GM12878 (cell line): ENCODE data around the gene AMBP. TPM values are rescaled to one million over a fixed set of nuclear protein-coding genes. Genes with fewer than 3 reads are reported as not detected.

Source experiments
- ATAC-seq: fragments of 200-7000 bp; cut with Tn5 transposase; 3 replicates; pipeline ENCODE4 v1.9.1; 2020; ENCODE audit warnings: mild to moderate bottlenecking, moderate library complexity
- BruUV-seq: library from RNA; stranded (reverse); fragments of 400-500 nt; replicated peaks from 2 replicates; lab custom pipeline; 2021; lab: Mats Ljungman, UMichigan
- CTCF ChIA-PET: fragments of 300-600 bp; sonication (Branson Sonifier 250); formaldehyde crosslinking; extraction: SDS; loops from one replicate; lab custom pipeline; 2021; ENCODE audit warnings: inconsistent platforms; lab: Yijun Ruan, JAX
- POLR2A ChIA-PET: fragments of 350-600 bp; formaldehyde crosslinking; extraction: SDS; loops from one replicate; lab custom pipeline; 2021; ENCODE audit warnings: inconsistent platforms; lab: Charles Lee
- RAD21 ChIA-PET: fragments of 300-600 bp; sonication (Branson Sonifier 250); formaldehyde crosslinking; loops from one replicate; lab custom pipeline; 2023; ENCODE audit warnings: antibody characterized with exemption; ENCODE audit not compliant: unreplicated experiment; lab: Charles Lee
- SMC1A ChIA-PET: fragments of 300-600 bp; sonication (Branson Sonifier 250); formaldehyde crosslinking; loops from one replicate; lab custom pipeline; 2023; ENCODE audit not compliant: unreplicated experiment, uncharacterized antibody; lab: Charles Lee
- DNase-seq: peaks from one replicate; pipeline ENCODE4 v3.0.0-alpha.2; 2011; ENCODE audit warnings: low read depth, low spot score
- FAIRE-seq: peaks from 3 replicates; lab custom pipeline; 2011; peaks lifted over from hg19 to GRCh38; lab: Jason Lieb, UNC
- H2AFZ ChIP-seq: 2 replicates; pipeline ENCODE4 v1.6.0; 2011; ENCODE audit warnings: low read depth, low read length, control low read depth; ENCODE audit not compliant: control insufficient read depth
- H3K27ac ChIP-seq: 2 replicates; pipeline ENCODE4 v1.5.1; 2011; ENCODE audit warnings: control low read depth; ENCODE audit not compliant: control insufficient read depth, insufficient read depth
- H3K27me3 ChIP-seq, 2 experiments: replicated peaks in 1 of 2; 2 replicates each; pipeline versions ENCODE4 v1.6.0 to v1.6.1; 2011; ENCODE audit warnings: low read length in 1 of 2; ENCODE audit not compliant: control insufficient read depth in 2 of 2, insufficient read depth in 2 of 2
- H3K36me3 ChIP-seq, 2 experiments: 2 replicates each; pipeline ENCODE4 v1.5.1; 2011; ENCODE audit warnings: low read length in 1 of 2; ENCODE audit not compliant: control insufficient read depth in 2 of 2, insufficient read depth in 2 of 2
- H3K4me1 ChIP-seq: 2 replicates; pipeline ENCODE4 v1.6.1; 2011; ENCODE audit warnings: mild to moderate bottlenecking, low read length, moderate library complexity, mixed read lengths; ENCODE audit not compliant: control insufficient read depth, insufficient read depth
- H3K4me2 ChIP-seq: 2 replicates; pipeline ENCODE4 v1.6.0; 2011; ENCODE audit warnings: control low read depth; ENCODE audit not compliant: control insufficient read depth, insufficient read depth
- H3K4me3 ChIP-seq: fragments of 200-600 bp; sonication (generic); 2 replicates; pipeline ENCODE4 v1.5.1; 2016
- H3K79me2 ChIP-seq: 2 replicates; pipeline ENCODE4 v1.6.0; 2011; ENCODE audit warnings: low read length; ENCODE audit not compliant: control insufficient read depth, insufficient read depth
- H3K9ac ChIP-seq: 2 replicates; pipeline ENCODE4 v1.8.0; 2011; ENCODE audit warnings: low read length, control low read depth, mixed read lengths; ENCODE audit not compliant: control insufficient read depth, insufficient read depth
- H3K9me3 ChIP-seq: replicated peaks from 3 replicates; pipeline ENCODE4 v1.5.1; 2011; ENCODE audit warnings: mild to moderate bottlenecking, low read length; ENCODE audit not compliant: control insufficient read depth, insufficient read depth
- H4K20me1 ChIP-seq: 2 replicates; pipeline ENCODE4 v1.6.0; 2011; ENCODE audit not compliant: control insufficient read depth, insufficient read depth
- CREM ChIP-seq: IDR thresholded peaks from 2 replicates; pipeline ENCODE4 v1.6.1; 2014; ENCODE audit warnings: antibody characterized with exemption, low read depth
- NFIC ChIP-seq: IDR thresholded peaks from 2 replicates; pipeline ENCODE4 v1.6.1; 2012; ENCODE audit warnings: low read depth, mild to moderate bottlenecking, inconsistent platforms, low read length, moderate library complexity
- RBBP5 ChIP-seq: fragments of 200-600 bp; sonication (generic); conservative IDR thresholded peaks from 2 replicates; pipeline ENCODE4 v1.6.1; 2016
- SREBF2 ChIP-seq: IDR thresholded peaks from 2 replicates; pipeline ENCODE4 v1.6.1; 2012; ENCODE audit warnings: mild to moderate bottlenecking, low read length
- WGBS: methylation state at CpG from one replicate; pipeline ENCODE4 v1.1.6; 2016; ENCODE audit warnings: low lambda C conversion rate; ENCODE audit not compliant: insufficient replicate concordance, insufficient coverage; ENCODE audit errors: missing lambda C conversion rate; 5-methylcytosine and 5-hydroxymethylcytosine counted together
- in situ Hi-C: fragments of 300-500 bp; cut with MboI; formaldehyde crosslinking; loops from 9 replicates; pipeline ENCODE4 v1.14.3; 2018; ENCODE audit warnings: mixed read lengths
- intact Hi-C: fragments of 100-400 bp; cut with micrococcal nuclease; formaldehyde crosslinking; loops from one replicate; pipeline ENCODE4 v1.14.2; 2022; ENCODE audit not compliant: unreplicated experiment
- polyA plus RNA-seq, 11 experiments: library from polyadenylated mRNA; depleted of rRNA in 4 of 11; unstranded in 6 of 11; stranded (reverse) in 5 of 11; fragments of >200 nt; fragmentation: Nextera tagmentation in 4 of 11; fragmentation: Illumina TruSeq in 1 of 11; extraction: Ambion mirVana in 4 of 11; extraction: Trizol in 1 of 11; gene quantifications; 1 replicate in 1 of 11; 2 replicates in 10 of 11; pipeline versions ENCODE4 v1.2.1 to v1.2.3, GENCODE V29; 2011 to 2016; ENCODE audit warnings: inconsistent platforms in 2 of 11, missing spikeins in 2 of 11, low read depth in 1 of 11
- total RNA-seq, 4 experiments: library from RNA; depleted of rRNA in 3 of 4; stranded (reverse); fragments of >200 nt in 3 of 4; fragmentation: Illumina TruSeq in 1 of 4; extraction: Trizol in 1 of 4; gene quantifications; 2 replicates each; pipeline versions ENCODE4 v1.2.1 to v1.2.3, GENCODE V29; 2013 to 2021

The AMBP gene
- total and polyA plus RNA-seq, 10 of the 15 experiments (the other 5 are each of a cell fraction or from before 2014, with no cell fraction given): 0.11 to 2.3 (median 0.18) TPM; not detected in 7

DNA sequence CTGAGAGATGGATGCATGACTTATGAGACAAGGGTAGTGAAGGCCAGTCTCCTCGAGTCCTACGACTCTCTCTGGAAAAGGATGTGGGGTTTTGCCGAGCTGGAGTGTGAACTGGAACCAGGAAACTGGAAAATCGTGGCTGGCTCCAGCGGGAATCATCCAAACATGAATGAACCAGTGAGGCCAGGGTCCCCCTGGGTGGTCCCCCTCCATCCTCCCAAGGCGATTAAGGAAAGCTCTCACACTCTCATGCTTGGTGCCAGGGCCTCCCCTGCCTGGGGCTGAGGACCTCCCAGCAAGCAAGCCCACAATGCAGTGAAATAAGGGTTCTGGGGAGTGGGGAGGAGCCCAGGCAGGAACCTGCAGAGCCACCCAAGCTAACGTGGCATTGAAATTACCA is 9.6 kb upstream of the AMBP start:
- no peak for DNase-seq
- Histone ChIP-seq H3K27me3 (peaks cover 0 to 5% of the 10 kb centered on the region in 2 experiments; a peak in 3 of 4 replicates), H2AFZ (no peak overlapping the region), H3K9ac (no peak overlapping the region), H3K36me3 (no peaks in the 10 kb centered on the region), H3K4me2 (no peak overlapping the region), H3K4me1 (no peaks in the 10 kb centered on the region), H3K9me3 (no peaks in the 10 kb centered on the region), H3K4me3 (no peak overlapping the region), H4K20me1 (no peaks in the 10 kb centered on the region), H3K79me2 (no peaks in the 10 kb centered on the region), H3K27ac (no peak overlapping the region)
- TF ChIP-seq SREBF2: no peak
- WGBS: 14% methylated on average over 7 of the region's 7 CpGs
- in situ Hi-C loops (loop anchor here (25.0 kb wide), 1 partner anchor 200 kb away; no protein-coding TSS in a partner anchor), intact Hi-C loops (no loop called here)
- ChIA-PET SMC1A (no interaction called here), POLR2A (no interaction called here), RAD21 (no interaction called here), CTCF (no interaction called here)
- BruUV-seq: no TSS peak
- no peak for FAIRE-seq
- ATAC-seq: no peak

GRCh38 chr9:114086607-114087006 is 8.5 kb upstream of the AMBP start:
- ChIA-PET CTCF (no interaction called here), SMC1A (no interaction called here), POLR2A (no interaction called here), RAD21 (no interaction called here)
- Histone ChIP-seq H3K27ac (no peak overlapping the region), H3K36me3 (no peaks in the 10 kb centered on the region), H3K27me3 (peaks cover 0 to 5% of the 10 kb centered on the region in 2 experiments; a peak in 3 of 4 replicates), H3K4me2 (no peak overlapping the region), H2AFZ (no peak overlapping the region), H3K9ac (no peak overlapping the region), H3K79me2 (no peaks in the 10 kb centered on the region), H3K4me1 (no peaks in the 10 kb centered on the region), H4K20me1 (no peaks in the 10 kb centered on the region), H3K4me3 (no peak overlapping the region), H3K9me3 (no peaks in the 10 kb centered on the region)
- 0% methylated on average over 4 of the region's 4 CpGs for WGBS
- intact Hi-C loops (no loop called here), in situ Hi-C loops (loop anchor here (25.0 kb wide), 1 partner anchor 201 kb away; no protein-coding TSS in a partner anchor)
- no peak for TF ChIP-seq CREM
- no peak for TF ChIP-seq NFIC
- TF ChIP-seq RBBP5: no peak
- ATAC-seq: no peak
- no peak for DNase-seq
- no TSS peak for BruUV-seq
- FAIRE-seq: no peak
